ENCODE data around the gene NXN. TPM values are rescaled to one million over a fixed set of nuclear protein-coding genes. Genes with fewer than 3 reads are reported as not detected.

The NXN gene
- total RNA-seq, 1 donor from 2014 or later = 51.6 TPM

- Histone ChIP-seq H3K4me3 (no peak overlapping the region), H3K27me3 (no peaks in the 10 kb centered on the region), H3K36me3 (peaks cover 0 to 44% of the 10 kb centered on the region in 2 donors), H3K4me1 (peaks cover 38% of the 10 kb centered on the region), H3K9me3 (no peaks in the 10 kb centered on the region), H3K27ac (no peak overlapping the region)
- intact Hi-C loops (cut with DNase I) = no loop called here
- DNase-seq (ENCODE audit: extremely low spot score in 2 of 2) = no peak
- TF ChIP-seq, protein P1, sequence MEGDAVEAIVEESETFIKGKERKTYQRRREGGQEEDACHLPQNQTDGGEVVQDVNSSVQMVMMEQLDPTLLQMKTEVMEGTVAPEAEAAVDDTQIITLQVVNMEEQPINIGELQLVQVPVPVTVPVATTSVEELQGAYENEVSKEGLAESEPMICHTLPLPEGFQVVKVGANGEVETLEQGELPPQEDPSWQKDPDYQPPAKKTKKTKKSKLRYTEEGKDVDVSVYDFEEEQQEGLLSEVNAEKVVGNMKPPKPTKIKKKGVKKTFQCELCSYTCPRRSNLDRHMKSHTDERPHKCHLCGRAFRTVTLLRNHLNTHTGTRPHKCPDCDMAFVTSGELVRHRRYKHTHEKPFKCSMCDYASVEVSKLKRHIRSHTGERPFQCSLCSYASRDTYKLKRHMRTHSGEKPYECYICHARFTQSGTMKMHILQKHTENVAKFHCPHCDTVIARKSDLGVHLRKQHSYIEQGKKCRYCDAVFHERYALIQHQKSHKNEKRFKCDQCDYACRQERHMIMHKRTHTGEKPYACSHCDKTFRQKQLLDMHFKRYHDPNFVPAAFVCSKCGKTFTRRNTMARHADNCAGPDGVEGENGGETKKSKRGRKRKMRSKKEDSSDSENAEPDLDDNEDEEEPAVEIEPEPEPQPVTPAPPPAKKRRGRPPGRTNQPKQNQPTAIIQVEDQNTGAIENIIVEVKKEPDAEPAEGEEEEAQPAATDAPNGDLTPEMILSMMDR (IDR thresholded peaks at IDR 0.05) = no peak
- TF ChIP-seq POLR2A (IDR thresholded peaks at IDR 0.05) (no peak), POLR2AphosphoS5 (IDR thresholded peaks at IDR 0.05; ENCODE audit: insufficient read depth in 1 of 2, low read depth in 1 of 2) (no peak)
Measured at GRCh38 chr17:1010586-1010985, 31.0 kb upstream of the NXN start.

- DNase-seq (ENCODE audit: extremely low spot score in 2 of 2) = no peak
- H3K36me3 ChIP-seq = peaks cover 0 to 49% of the 10 kb centered on the region in 2 donors
- intact Hi-C loops (cut with DNase I) = no loop called here
- H3K9me3 ChIP-seq = no peaks in the 10 kb centered on the region
- TF ChIP-seq POLR2A (IDR thresholded peaks at IDR 0.05) (no peak), POLR2AphosphoS5 (IDR thresholded peaks at IDR 0.05; ENCODE audit: insufficient read depth in 1 of 2, low read depth in 1 of 2) (no peak)
- TF ChIP-seq, protein P1 (IDR thresholded peaks at IDR 0.05) = no peak
- no peak overlapping the region for H3K27ac ChIP-seq
- peaks cover 43% of the 10 kb centered on the region for H3K4me1 ChIP-seq
- no peak overlapping the region for H3K4me3 ChIP-seq
- no peaks in the 10 kb centered on the region for H3K27me3 ChIP-seq
Measured at GRCh38 chr17:1010086-1010450, 30.5 kb upstream of the NXN start.

DNA sequence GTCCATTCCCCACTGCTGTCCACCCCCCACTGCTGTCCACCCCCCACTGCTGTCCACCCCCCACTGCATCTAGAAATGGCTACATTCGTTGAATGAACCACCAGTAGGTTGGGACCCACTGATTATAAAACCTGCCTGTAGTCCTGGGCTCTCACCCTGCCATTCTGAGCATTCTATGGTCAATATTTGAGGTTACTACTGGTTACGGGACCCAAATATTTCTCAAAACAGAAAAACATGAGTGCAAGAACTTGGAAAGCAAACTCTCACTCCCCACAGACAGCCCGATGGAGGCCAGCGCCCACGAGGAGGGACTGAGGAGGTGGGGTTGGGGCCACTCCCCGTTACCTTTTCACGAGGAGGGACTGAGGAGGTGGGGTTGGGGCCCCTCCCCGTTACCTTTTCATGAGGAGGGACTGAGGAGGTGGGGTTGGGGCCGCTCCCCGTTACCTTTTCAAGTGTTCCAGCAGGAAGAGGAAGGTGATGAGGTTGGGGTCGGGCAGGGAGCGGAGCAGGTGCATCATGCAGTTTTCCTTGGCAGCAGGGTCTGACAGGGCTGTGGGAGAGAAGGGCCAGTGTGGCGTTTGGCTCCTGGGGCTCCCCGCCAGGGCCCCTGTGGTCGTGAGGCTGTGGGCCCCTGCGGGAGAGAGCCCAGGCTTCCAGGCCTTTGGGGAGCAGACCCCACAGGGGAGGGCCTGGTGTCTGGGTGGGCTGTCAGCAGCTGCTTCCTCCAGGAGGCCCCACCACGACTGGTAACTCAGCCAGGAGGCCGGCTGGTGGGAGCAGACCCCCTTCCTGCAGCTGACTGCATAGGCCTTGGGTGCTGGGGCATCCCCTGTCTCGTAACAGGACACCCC, 29.9 kb upstream of the NXN start:
- Histone ChIP-seq H3K9me3 (no peaks in the 10 kb centered on the region), H3K36me3 (peaks cover 0 to 55% of the 10 kb centered on the region in 2 donors)
- intact Hi-C loops (cut with DNase I) = no loop called here

DNA sequence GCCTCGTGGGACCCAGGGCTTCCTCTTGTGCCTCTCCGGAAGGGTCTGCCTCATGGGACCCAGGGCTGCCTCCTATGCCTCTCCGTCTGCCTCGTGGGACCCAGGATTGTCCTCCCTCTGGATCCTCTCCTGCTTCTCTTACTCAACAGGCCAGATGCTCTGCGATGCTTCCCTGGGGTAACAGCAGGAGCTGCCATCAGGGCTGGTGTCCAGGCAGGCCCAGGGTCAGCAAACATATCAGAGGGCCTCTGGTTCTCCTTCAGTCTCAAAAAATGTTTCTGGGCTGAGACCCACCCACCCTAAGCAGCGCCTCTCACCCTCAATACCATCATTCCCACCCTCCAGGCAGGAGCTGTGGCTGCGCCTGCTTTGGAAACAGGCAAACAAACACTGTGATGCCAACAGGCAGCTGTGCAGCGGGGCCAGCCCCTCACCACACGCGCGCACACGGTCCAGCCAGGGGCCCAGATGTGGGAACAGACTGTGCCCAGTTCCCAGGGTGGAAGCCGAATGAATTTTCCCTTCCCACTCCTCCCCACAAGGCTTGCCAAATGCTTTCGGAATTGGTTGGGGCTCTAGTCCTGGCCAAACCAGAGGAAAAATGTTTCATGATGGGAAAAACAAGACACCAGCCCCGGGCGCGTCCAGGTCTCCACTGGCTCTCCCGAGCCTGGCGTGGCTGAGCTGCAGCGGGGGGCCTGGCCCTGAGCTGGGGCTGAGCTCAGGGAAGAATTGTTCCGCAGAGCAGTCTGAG, 28.6 kb upstream of the NXN start:
- H3K4me1 ChIP-seq = peaks cover 61% of the 10 kb centered on the region
- H3K27me3 ChIP-seq = no peaks in the 10 kb centered on the region
- H3K9me3 ChIP-seq = no peaks in the 10 kb centered on the region
- H3K27ac ChIP-seq = peak overlapping the region; percentile 76
- no peak overlapping the region for H3K4me3 ChIP-seq
- DNase-seq (ENCODE audit: extremely low spot score in 2 of 2) = no peak
- intact Hi-C loops (cut with DNase I) = no loop called here
- TF ChIP-seq POLR2AphosphoS5 (IDR thresholded peaks at IDR 0.05; ENCODE audit: insufficient read depth in 1 of 2, low read depth in 1 of 2) (peak in 1 of 2 donors; percentile 74), POLR2A (IDR thresholded peaks at IDR 0.05) (no peak)
- TF ChIP-seq, protein P1 (IDR thresholded peaks at IDR 0.05) = no peak
- peaks cover 0 to 68% of the 10 kb centered on the region in 2 donors for H3K36me3 ChIP-seq

More for the DNA sequence above, 29.9 kb upstream of the NXN start:
- no peak for DNase-seq (ENCODE audit: extremely low spot score in 2 of 2)
- Histone ChIP-seq H3K4me3 (no peak overlapping the region), H3K27me3 (no peaks in the 10 kb centered on the region), H3K4me1 (peaks cover 49% of the 10 kb centered on the region), H3K27ac (peak overlapping the region; percentile 76)
- TF ChIP-seq POLR2A (IDR thresholded peaks at IDR 0.05) = no peak
- no peak for TF ChIP-seq POLR2AphosphoS5 (IDR thresholded peaks at IDR 0.05; ENCODE audit: insufficient read depth in 1 of 2, low read depth in 1 of 2)
- TF ChIP-seq, protein P1 (IDR thresholded peaks at IDR 0.05) = no peak
